ENCODE measurements around the gene ERGIC1.

- TF ChIP-seq CTCF (IDR thresholded peaks at IDR 0.05 in 4 of 5, conservative IDR thresholded peaks at IDR 0.05 in 1 of 5), result no peak
- TF ChIP-seq POLR2A (IDR thresholded peaks at IDR 0.05), result no peak
These were observed 40.8 kb downstream of the ERGIC1 start for GRCh38 chr5:172874647-172875504.
